A549 (cell line): Measurements from ENCODE around the gene TMEM53.

Experiments used
- EHMT2 ChIP-seq: fragments of 200-600 bp; sonication (generic); IDR thresholded peaks from 2 replicates; pipeline ENCODE4 v1.6.1; 2016; ENCODE audit warnings: antibody characterized with exemption, low read depth, mild to moderate bottlenecking, moderate library complexity
- EP300 ChIP-seq, 2 experiments: fragments of >200 bp; sonication (Bioruptor Twin); formaldehyde crosslinking; IDR thresholded peaks; 2 replicates in 1 of 2; 3 replicates in 1 of 2; pipeline ENCODE4 v1.6.1; 2016 to 2017
- ESRRA ChIP-seq: fragments of 150-350 bp; IDR thresholded peaks from 2 replicates; pipeline ENCODE4 v1.6.1; 2014; ENCODE audit warnings: mild to moderate bottlenecking, low read length, borderline replicate concordance
- KDM5A ChIP-seq: fragments of 200-600 bp; sonication (generic); IDR thresholded peaks from 2 replicates; pipeline ENCODE4 v1.6.1; 2016; ENCODE audit warnings: antibody characterized with exemption, mild to moderate bottlenecking
- MAZ ChIP-seq: fragments of 150-350 bp; IDR thresholded peaks from 2 replicates; pipeline ENCODE4 v1.6.1; 2014; ENCODE audit warnings: antibody characterized with exemption, low read depth, low read length, borderline replicate concordance
- MYC ChIP-seq: IDR thresholded peaks from 2 replicates; pipeline ENCODE4 v1.6.1; 2012; ENCODE audit warnings: mild to moderate bottlenecking, inconsistent platforms, low read length, improper control_type of control experiment, borderline replicate concordance
- POLR2A ChIP-seq: IDR thresholded peaks from 2 replicates; pipeline ENCODE4 v1.6.1; 2012; ENCODE audit warnings: mild to moderate bottlenecking, low read length
- RARB ChIP-seq: fragments of 250-450 bp; sonication (Bioruptor Pico); IDR thresholded peaks from 2 replicates; pipeline ENCODE4 v1.8.0; 2021; ENCODE audit warnings: mild to moderate bottlenecking, moderate library complexity
- RCOR1 ChIP-seq: fragments of 150-350 bp; IDR thresholded peaks from 2 replicates; pipeline ENCODE4 v1.6.1; 2014; ENCODE audit warnings: antibody characterized with exemption, low read length, low read depth
- RFX5 ChIP-seq: fragments of 450-650 bp; IDR thresholded peaks from 2 replicates; pipeline ENCODE4 v1.7.1; 2014; ENCODE audit warnings: antibody characterized with exemption, mild to moderate bottlenecking, moderate library complexity
- ZC3H11A ChIP-seq: fragments of 450-650 bp; IDR thresholded peaks from 2 replicates; pipeline ENCODE4 v1.6.1; 2014; ENCODE audit warnings: antibody characterized with exemption, mild to moderate bottlenecking
- TF ChIP-seq, protein P1 (sequence below): fragments of >200 bp; sonication (Bioruptor Twin); formaldehyde crosslinking; IDR thresholded peaks from 3 replicates; pipeline ENCODE4 v1.5.1; 2016

DNA sequence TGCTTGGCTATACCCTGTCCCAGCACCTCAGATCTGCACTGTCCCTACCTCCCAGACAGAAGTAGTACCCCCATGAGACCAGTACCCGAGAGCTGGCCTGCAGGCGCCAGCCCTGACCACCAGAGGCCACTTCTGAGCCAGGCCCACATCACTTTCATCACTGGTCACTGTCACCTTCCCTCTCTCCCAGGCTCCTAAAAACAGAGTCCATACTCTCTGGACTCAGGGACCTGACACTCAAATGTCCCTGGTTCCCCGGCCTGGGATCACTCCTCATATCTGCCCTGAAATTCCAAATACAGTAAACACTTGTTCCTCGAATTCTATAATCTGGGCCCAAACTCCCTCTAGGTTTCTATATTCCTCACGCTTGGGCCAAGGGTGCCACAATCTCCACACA is 18.7 kb downstream of the TMEM53 start:
- TF ChIP-seq, protein P1, sequence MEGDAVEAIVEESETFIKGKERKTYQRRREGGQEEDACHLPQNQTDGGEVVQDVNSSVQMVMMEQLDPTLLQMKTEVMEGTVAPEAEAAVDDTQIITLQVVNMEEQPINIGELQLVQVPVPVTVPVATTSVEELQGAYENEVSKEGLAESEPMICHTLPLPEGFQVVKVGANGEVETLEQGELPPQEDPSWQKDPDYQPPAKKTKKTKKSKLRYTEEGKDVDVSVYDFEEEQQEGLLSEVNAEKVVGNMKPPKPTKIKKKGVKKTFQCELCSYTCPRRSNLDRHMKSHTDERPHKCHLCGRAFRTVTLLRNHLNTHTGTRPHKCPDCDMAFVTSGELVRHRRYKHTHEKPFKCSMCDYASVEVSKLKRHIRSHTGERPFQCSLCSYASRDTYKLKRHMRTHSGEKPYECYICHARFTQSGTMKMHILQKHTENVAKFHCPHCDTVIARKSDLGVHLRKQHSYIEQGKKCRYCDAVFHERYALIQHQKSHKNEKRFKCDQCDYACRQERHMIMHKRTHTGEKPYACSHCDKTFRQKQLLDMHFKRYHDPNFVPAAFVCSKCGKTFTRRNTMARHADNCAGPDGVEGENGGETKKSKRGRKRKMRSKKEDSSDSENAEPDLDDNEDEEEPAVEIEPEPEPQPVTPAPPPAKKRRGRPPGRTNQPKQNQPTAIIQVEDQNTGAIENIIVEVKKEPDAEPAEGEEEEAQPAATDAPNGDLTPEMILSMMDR: peak; percentile 51
- TF ChIP-seq RARB (CRISPR knock-in tag) (no peak), EP300 (IDR thresholded peaks at IDR 0.05) (no peak), MYC (no peak), POLR2A (no peak), RCOR1 (no peak), MAZ (no peak), ESRRA (no peak), RFX5 (no peak), EHMT2 (no peak), KDM5A (no peak), ZC3H11A (no peak)
